DND-41 (cell line): ENCODE results near the gene ARID5A.

Source experiments
- ATAC-seq: fragments of 200-7000 bp; cut with Tn5 transposase; 3 replicates; pipeline ENCODE4 v1.9.1; 2021; ENCODE audit warnings: low read depth; ENCODE audit not compliant: insufficient read depth
- DNase-seq: peaks from one replicate; pipeline ENCODE4 v3.0.0-alpha.2; 2020
- H2AFZ ChIP-seq: 2 replicates; pipeline ENCODE4 v1.6.0; 2012; ENCODE audit warnings: low read depth, low read length
- H3K27ac ChIP-seq: 2 replicates; pipeline ENCODE4 v1.5.1; 2012; ENCODE audit warnings: low read length, inconsistent platforms
- H3K27me3 ChIP-seq: fragments of 200-600 bp; sonication (generic); 2 replicates; pipeline ENCODE4 v1.6.0; 2012; ENCODE audit warnings: low read length, mild to moderate bottlenecking, inconsistent platforms; ENCODE audit not compliant: insufficient read depth, poor library complexity
- H3K36me3 ChIP-seq: 2 replicates; pipeline ENCODE4 v1.5.1; 2012; ENCODE audit warnings: low read length, inconsistent platforms; ENCODE audit not compliant: insufficient read depth
- H3K4me1 ChIP-seq: 2 replicates; pipeline ENCODE4 v1.5.1; 2012; ENCODE audit warnings: mild to moderate bottlenecking, low read length; ENCODE audit not compliant: insufficient read depth
- H3K4me2 ChIP-seq: 2 replicates; pipeline ENCODE4 v1.6.0; 2012; ENCODE audit warnings: mild to moderate bottlenecking, moderate library complexity, low read length, inconsistent platforms; ENCODE audit not compliant: insufficient read depth
- H3K4me3 ChIP-seq, 2 experiments: fragments of 200-600 bp in 1 of 2; shearing (Covaris generic) in 1 of 2; 2 replicates each; pipeline ENCODE4 v1.5.1; 2012 to 2016; ENCODE audit warnings: inconsistent platforms in 2 of 2, low read length in 2 of 2, mild to moderate bottlenecking in 2 of 2, low read depth in 1 of 2, moderate library complexity in 1 of 2
- H3K79me2 ChIP-seq: 2 replicates; pipeline ENCODE4 v1.6.0; 2012; ENCODE audit warnings: low read length, inconsistent platforms; ENCODE audit not compliant: insufficient read depth
- H3K9ac ChIP-seq: 2 replicates; pipeline ENCODE4 v1.6.0; 2012; ENCODE audit warnings: low read depth, mild to moderate bottlenecking, inconsistent platforms, low read length, moderate library complexity
- H3K9me3 ChIP-seq: 2 replicates; pipeline ENCODE4 v1.5.1; 2012; ENCODE audit warnings: low read length, moderate library complexity, mild to moderate bottlenecking, inconsistent platforms; ENCODE audit not compliant: insufficient read depth, severe bottlenecking
- H4K20me1 ChIP-seq: 2 replicates; pipeline ENCODE4 v1.6.0; 2012; ENCODE audit warnings: low read length; ENCODE audit not compliant: insufficient read depth
- EZH2 ChIP-seq: IDR thresholded peaks from 3 replicates; pipeline ENCODE4 v1.6.1; 2012; ENCODE audit warnings: borderline replicate concordance, low read depth, mild to moderate bottlenecking, moderate library complexity, low read length, inconsistent platforms; ENCODE audit not compliant: severe bottlenecking
- TF ChIP-seq, protein P1 (sequence below): IDR thresholded peaks from 2 replicates; pipeline ENCODE4 v1.5.1; 2012; ENCODE audit warnings: borderline replicate concordance, low read length, moderate library complexity, mild to moderate bottlenecking; ENCODE audit not compliant: poor library complexity, severe bottlenecking; ENCODE audit errors: extremely low read depth

ARID5A gene

GRCh38 chr2:96547731-96548171 lies 11.2 kb downstream of the ARID5A start:
- H3K79me2 ChIP-seq: peaks cover 31% of the 10 kb centered on the region
- H3K4me2 ChIP-seq: no peak overlapping the region
- H3K27me3 ChIP-seq: no peaks in the 10 kb centered on the region
- no peak overlapping the region for H2AFZ ChIP-seq
- no peaks in the 10 kb centered on the region for H3K9me3 ChIP-seq
- H3K27ac ChIP-seq: no peak overlapping the region
- H3K9ac ChIP-seq: no peak overlapping the region
- no peak for DNase-seq
- no peak for TF ChIP-seq EZH2
- TF ChIP-seq, protein P1, sequence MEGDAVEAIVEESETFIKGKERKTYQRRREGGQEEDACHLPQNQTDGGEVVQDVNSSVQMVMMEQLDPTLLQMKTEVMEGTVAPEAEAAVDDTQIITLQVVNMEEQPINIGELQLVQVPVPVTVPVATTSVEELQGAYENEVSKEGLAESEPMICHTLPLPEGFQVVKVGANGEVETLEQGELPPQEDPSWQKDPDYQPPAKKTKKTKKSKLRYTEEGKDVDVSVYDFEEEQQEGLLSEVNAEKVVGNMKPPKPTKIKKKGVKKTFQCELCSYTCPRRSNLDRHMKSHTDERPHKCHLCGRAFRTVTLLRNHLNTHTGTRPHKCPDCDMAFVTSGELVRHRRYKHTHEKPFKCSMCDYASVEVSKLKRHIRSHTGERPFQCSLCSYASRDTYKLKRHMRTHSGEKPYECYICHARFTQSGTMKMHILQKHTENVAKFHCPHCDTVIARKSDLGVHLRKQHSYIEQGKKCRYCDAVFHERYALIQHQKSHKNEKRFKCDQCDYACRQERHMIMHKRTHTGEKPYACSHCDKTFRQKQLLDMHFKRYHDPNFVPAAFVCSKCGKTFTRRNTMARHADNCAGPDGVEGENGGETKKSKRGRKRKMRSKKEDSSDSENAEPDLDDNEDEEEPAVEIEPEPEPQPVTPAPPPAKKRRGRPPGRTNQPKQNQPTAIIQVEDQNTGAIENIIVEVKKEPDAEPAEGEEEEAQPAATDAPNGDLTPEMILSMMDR: no peak
- no peak for ATAC-seq
- H3K36me3 ChIP-seq: peaks cover 67% of the 10 kb centered on the region
- H3K4me1 ChIP-seq: peaks cover 6% of the 10 kb centered on the region; the same call in 1 of the 2 replicates
- H3K4me3 ChIP-seq: no peak overlapping the region
- H4K20me1 ChIP-seq: peaks cover 38% of the 10 kb centered on the region

DNA sequence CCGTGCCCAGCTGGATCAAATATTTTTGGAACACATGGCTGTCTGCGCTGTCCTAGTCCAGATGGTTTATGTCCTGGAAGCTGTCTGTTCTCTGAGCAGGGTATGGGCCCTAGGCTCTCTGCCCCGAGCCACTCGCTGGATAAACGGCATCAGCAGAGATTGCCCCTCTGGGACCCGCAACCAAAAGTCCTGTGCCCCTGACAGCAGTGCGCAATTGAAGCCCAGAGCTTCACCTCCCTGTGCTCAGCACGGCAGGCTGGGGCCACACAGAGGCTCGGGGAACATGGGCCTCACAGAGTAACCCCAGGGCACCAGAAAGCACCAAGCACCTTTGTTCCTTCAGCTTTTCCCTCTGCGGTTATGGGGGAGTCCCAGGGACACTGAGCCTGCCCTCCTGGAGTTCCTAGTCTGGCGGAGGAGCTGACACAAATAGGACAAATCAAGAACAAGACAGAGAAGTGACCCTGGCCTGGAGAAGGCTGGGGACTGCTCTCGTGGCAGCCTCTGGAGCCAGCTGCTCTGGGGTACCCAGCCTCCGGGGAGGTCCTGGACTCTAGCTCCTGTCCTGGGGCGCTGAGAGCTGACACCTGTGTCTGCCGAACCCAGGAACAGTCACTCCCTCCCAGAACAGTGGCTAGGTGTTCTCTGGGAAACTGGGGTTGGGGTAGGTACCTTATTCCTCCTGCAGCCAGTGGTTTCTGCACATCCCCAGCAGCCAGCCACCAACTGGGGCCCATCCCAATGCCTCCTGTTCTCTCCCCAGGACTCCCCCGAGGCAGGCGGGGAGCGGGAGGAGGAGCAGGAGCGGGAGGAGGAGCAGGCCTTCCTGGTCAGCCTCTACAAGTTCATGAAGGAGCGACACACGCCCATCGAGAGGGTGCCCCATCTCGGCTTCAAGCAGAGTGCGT lies 12.3 kb downstream of the ARID5A start:
- Histone ChIP-seq H4K20me1 (peaks cover 33% of the 10 kb centered on the region), H3K9me3 (no peaks in the 10 kb centered on the region), H3K27me3 (no peaks in the 10 kb centered on the region), H3K4me1 (peaks cover 9% of the 10 kb centered on the region; the same call in 1 of the 2 replicates), H3K4me3 (no peak overlapping the region), H3K27ac (no peak overlapping the region), H3K9ac (no peak overlapping the region), H3K79me2 (peaks cover 22% of the 10 kb centered on the region), H3K4me2 (no peak overlapping the region), H3K36me3 (peaks cover 69% of the 10 kb centered on the region), H2AFZ (no peak overlapping the region)
- ATAC-seq (no peak), DNase-seq (no peak)
- TF ChIP-seq, protein P1: no peak
- no peak for TF ChIP-seq EZH2

- DNase-seq: no peak
- Histone ChIP-seq H3K9me3 (no peaks in the 10 kb centered on the region), H3K27me3 (no peaks in the 10 kb centered on the region), H3K79me2 (peaks cover 16% of the 10 kb centered on the region), H3K4me1 (peaks cover 15% of the 10 kb centered on the region), H3K36me3 (peaks cover 69% of the 10 kb centered on the region), H3K4me3 (no peak overlapping the region), H3K27ac (no peak overlapping the region), H3K9ac (no peak overlapping the region), H2AFZ (no peak overlapping the region), H4K20me1 (peaks cover 33% of the 10 kb centered on the region), H3K4me2 (no peak overlapping the region)
- TF ChIP-seq EZH2: no peak
- TF ChIP-seq, protein P1: no peak
- ATAC-seq: no peak
Measured at GRCh38 chr2:96549466-96549785, 12.9 kb downstream of the ARID5A start.
